ENCODE data around the gene TBKBP1. TPM values are rescaled to one million over a fixed set of nuclear protein-coding genes. Genes with fewer than 3 reads are reported as not detected.
A peak's percentile ranks its signal among the peaks of the same experiment; 100 is the strongest.

Gene TBKBP1
- polyA plus RNA-seq, 3 donors, result 0.22 to 7.7 (median 0.45) TPM

DNA sequence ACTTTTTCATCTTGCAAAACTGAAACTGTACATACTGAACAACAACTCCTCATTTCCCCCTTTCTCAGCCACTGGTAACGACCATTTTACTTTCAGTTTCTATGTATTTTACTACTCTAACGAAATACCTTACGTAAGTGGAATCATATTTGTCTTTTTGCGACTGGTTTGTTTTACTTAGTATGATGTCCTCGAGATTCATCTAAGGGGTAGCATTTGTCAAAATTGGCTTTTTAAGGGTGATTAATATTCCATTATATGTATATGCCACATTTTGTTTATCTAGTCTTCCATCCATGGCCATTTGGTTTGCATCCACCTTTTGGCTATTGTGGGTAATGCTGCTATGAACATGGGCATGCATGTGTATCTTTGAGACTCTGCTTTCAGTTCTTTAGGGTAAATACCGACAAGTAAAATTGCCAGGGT, 33.9 kb upstream of the TBKBP1 start:
- Mint-ChIP-seq H3K9me3 (no peaks in the 10 kb centered on the region), H3K27ac (peak overlapping the region; percentile 45 to 88 (median 77)), H3K36me3 (peaks cover 67 to 82% of the 10 kb centered on the region in 2 donors), H3K4me3 (peak overlapping the region; percentile 53 to 57), H3K27me3 (ENCODE audit: low read depth in 3 of 3) (no peaks in the 10 kb centered on the region), H3K4me1 (peaks cover 26% of the 10 kb centered on the region)
- Histone ChIP-seq H3K79me2 (ENCODE audit: insufficient read depth, low read length) (peaks cover 70% of the 10 kb centered on the region), H3K27me3 (ENCODE audit: control insufficient read depth in 2 of 2, insufficient read depth in 2 of 2, low read length in 2 of 2) (no peaks in the 10 kb centered on the region), H3K36me3 (replicated peaks in 1 of 2; ENCODE audit: control insufficient read depth in 1 of 2, insufficient read depth in 2 of 2, low read length in 2 of 2) (peaks cover 82 to 86% of the 10 kb centered on the region in 2 donors), H3K9ac (ENCODE audit: insufficient read depth, low read length, poor library complexity, severe bottlenecking) (no peak overlapping the region), H3K4me1 (ENCODE audit: control insufficient read depth in 1 of 2, insufficient read depth in 2 of 2, low read length in 2 of 2) (peaks cover 25 to 36% of the 10 kb centered on the region in 2 donors), H3K4me3 (replicated peaks in 1 of 3; ENCODE audit: low read depth in 2 of 3, low read length in 3 of 3) (peak overlapping the region; percentile 6 to 74 (median 51)), H3K4me2 (replicated peaks; ENCODE audit: extremely low read depth, low read length, poor library complexity, severe bottlenecking) (peak overlapping the region; percentile 76), H4K20me1 (ENCODE audit: insufficient read depth, low read length) (peaks cover 45% of the 10 kb centered on the region), H2AFZ (ENCODE audit: insufficient read depth, low read depth, low read length, poor library complexity, severe bottlenecking) (peak overlapping the region; percentile 37), H3K27ac (ENCODE audit: low read depth in 1 of 2, low read length in 2 of 2) (peak overlapping the region in 1 of 2 donors; percentile 76), H3K9me3 (replicated peaks in 1 of 2; ENCODE audit: control insufficient read depth in 1 of 2, insufficient read depth in 1 of 2, low read length in 2 of 2) (no peaks in the 10 kb centered on the region)
- peak; percentile 36 to 67 (median 64) for DNase-seq
- intact Hi-C loops (cut with micrococcal nuclease), result loop anchor here in 1 of 2 donors (10.0 kb wide), 1 partner anchor 235 kb away; the partner anchor contains the start of gene SP2
- 50% methylated on average over 1 of the region's 6 CpGs for WGBS (ENCODE audit: insufficient coverage)
- TF ChIP-seq, protein P1, sequence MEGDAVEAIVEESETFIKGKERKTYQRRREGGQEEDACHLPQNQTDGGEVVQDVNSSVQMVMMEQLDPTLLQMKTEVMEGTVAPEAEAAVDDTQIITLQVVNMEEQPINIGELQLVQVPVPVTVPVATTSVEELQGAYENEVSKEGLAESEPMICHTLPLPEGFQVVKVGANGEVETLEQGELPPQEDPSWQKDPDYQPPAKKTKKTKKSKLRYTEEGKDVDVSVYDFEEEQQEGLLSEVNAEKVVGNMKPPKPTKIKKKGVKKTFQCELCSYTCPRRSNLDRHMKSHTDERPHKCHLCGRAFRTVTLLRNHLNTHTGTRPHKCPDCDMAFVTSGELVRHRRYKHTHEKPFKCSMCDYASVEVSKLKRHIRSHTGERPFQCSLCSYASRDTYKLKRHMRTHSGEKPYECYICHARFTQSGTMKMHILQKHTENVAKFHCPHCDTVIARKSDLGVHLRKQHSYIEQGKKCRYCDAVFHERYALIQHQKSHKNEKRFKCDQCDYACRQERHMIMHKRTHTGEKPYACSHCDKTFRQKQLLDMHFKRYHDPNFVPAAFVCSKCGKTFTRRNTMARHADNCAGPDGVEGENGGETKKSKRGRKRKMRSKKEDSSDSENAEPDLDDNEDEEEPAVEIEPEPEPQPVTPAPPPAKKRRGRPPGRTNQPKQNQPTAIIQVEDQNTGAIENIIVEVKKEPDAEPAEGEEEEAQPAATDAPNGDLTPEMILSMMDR (IDR thresholded peaks at IDR 0.05), result peak; percentile 25

GRCh38 chr17:47663912-47664623, 29.9 kb upstream of the TBKBP1 start:
- peaks cover 21% of the 10 kb centered on the region for H4K20me1 ChIP-seq (ENCODE audit: insufficient read depth, low read length)
- no peak overlapping the region for H3K4me2 ChIP-seq (replicated peaks; ENCODE audit: extremely low read depth, low read length, poor library complexity, severe bottlenecking)
- peaks cover 41% of the 10 kb centered on the region for H3K4me1 Mint-ChIP-seq
- peaks cover 44 to 58% of the 10 kb centered on the region in 2 donors for H3K4me1 ChIP-seq (ENCODE audit: control insufficient read depth in 1 of 2, insufficient read depth in 2 of 2, low read length in 2 of 2)
- H3K27ac Mint-ChIP-seq, result peak overlapping the region; percentile 51 to 86 (median 83)
- no peak overlapping the region for H3K9ac ChIP-seq (ENCODE audit: insufficient read depth, low read length, poor library complexity, severe bottlenecking)
- peaks cover 62 to 80% of the 10 kb centered on the region in 2 donors for H3K36me3 Mint-ChIP-seq
- TF ChIP-seq, protein P1 (IDR thresholded peaks at IDR 0.05), result peak; percentile 90
- WGBS (ENCODE audit: insufficient coverage), result 41% methylated on average over 6 of the region's 6 CpGs
- peaks cover 67 to 73% of the 10 kb centered on the region in 2 donors for H3K36me3 ChIP-seq (replicated peaks in 1 of 2; ENCODE audit: control insufficient read depth in 1 of 2, insufficient read depth in 2 of 2, low read length in 2 of 2)
- no peaks in the 10 kb centered on the region for H3K9me3 Mint-ChIP-seq
- H2AFZ ChIP-seq (ENCODE audit: insufficient read depth, low read depth, low read length, poor library complexity, severe bottlenecking), result no peak overlapping the region
- peaks cover 56% of the 10 kb centered on the region for H3K79me2 ChIP-seq (ENCODE audit: insufficient read depth, low read length)
- H3K4me3 Mint-ChIP-seq, result no peak overlapping the region
- DNase-seq, result peak; percentile 35 to 60 (median 53)
- H3K27me3 Mint-ChIP-seq (ENCODE audit: low read depth in 3 of 3), result peaks cover 0 to 2% (median 0%) of the 10 kb centered on the region in 3 donors
- H3K27ac ChIP-seq (ENCODE audit: low read depth in 1 of 2, low read length in 2 of 2), result peak overlapping the region in 1 of 2 donors; percentile 73
- no peak overlapping the region for H3K4me3 ChIP-seq (replicated peaks in 1 of 3; ENCODE audit: low read depth in 2 of 3, low read length in 3 of 3)
- H3K9me3 ChIP-seq (replicated peaks in 1 of 2; ENCODE audit: control insufficient read depth in 1 of 2, insufficient read depth in 1 of 2, low read length in 2 of 2), result no peaks in the 10 kb centered on the region
- no peaks in the 10 kb centered on the region for H3K27me3 ChIP-seq (ENCODE audit: control insufficient read depth in 2 of 2, insufficient read depth in 2 of 2, low read length in 2 of 2)
- intact Hi-C loops (cut with micrococcal nuclease), result loop anchor here in 1 of 2 donors (10.0 kb wide), 1 partner anchor 231 kb away; the partner anchor contains the start of gene SP2
